Activated CD8-positive, alpha-beta memory T cell treated with anti-CD3 and anti-CD28 coated beads, Interleukin-2, amount 50 U/mL, for 48 hours (primary cell): ENCODE measurements around the gene ANKRD60.

Experiments used
- DNase-seq: peaks from one replicate; pipeline ENCODE4 v3.0.0-alpha.2; 2020

The ANKRD60 gene

DNA sequence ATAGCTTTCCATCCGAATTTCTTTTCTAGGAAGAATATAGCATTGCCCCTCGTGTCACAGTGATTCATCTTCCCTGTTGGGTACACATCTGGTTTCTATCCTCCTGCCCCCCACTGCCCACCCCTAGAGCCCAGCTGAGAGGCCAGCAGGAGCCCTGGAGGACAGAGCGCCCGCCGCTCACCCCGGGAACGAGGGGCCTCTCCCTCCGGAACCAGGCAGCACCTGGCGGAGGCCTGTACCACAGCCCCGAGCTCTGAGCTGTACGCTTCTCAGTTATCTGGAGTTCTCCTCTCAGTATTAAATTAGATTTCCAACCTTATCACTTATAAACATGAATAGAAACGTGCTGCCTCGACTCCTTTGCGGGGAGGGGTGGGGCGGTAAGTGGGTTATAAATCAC is 6.0 kb downstream of the ANKRD60 start:
- DNase-seq, result no peak

DNA sequence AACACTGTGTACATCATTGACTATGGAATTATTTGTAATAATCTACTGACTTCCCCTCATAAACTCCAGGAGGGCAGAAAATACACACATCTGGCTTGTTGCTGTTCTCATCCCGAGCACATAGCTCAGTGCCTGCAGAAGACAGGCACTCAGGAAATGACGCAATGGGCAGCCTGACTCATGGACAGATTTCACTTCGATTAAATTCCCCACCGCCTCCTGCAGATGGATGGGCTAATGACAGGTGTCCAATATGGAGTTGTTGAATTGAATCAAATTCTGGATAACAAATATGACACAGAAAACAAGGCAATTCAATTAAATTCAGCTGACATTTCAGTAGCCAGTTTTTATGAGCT is 9.1 kb downstream of the ANKRD60 start:
- DNase-seq, result no peak

GRCh38 chr20:58218665-58219341 is 9.7 kb downstream of the ANKRD60 start:
- DNase-seq, result no peak

GRCh38 chr20:58216334-58216733 is 12.1 kb downstream of the ANKRD60 start:
- no peak for DNase-seq

- no peak for DNase-seq
Measured at GRCh38 chr20:58215116-58215515, 13.3 kb downstream of the ANKRD60 start.

GRCh38 chr20:58214310-58214709 is 14.1 kb downstream of the ANKRD60 start:
- no peak for DNase-seq

GRCh38 chr20:58213716-58214115 is 14.7 kb downstream of the ANKRD60 start:
- no peak for DNase-seq

GRCh38 chr20:58213121-58213520 is 15.3 kb downstream of the ANKRD60 start:
- no peak for DNase-seq

- no peak for DNase-seq
Measured at GRCh38 chr20:58212636-58213035, 15.8 kb downstream of the ANKRD60 start.

GRCh38 chr20:58210398-58210747 is 18.1 kb downstream of the ANKRD60 start:
- no peak for DNase-seq

DNA sequence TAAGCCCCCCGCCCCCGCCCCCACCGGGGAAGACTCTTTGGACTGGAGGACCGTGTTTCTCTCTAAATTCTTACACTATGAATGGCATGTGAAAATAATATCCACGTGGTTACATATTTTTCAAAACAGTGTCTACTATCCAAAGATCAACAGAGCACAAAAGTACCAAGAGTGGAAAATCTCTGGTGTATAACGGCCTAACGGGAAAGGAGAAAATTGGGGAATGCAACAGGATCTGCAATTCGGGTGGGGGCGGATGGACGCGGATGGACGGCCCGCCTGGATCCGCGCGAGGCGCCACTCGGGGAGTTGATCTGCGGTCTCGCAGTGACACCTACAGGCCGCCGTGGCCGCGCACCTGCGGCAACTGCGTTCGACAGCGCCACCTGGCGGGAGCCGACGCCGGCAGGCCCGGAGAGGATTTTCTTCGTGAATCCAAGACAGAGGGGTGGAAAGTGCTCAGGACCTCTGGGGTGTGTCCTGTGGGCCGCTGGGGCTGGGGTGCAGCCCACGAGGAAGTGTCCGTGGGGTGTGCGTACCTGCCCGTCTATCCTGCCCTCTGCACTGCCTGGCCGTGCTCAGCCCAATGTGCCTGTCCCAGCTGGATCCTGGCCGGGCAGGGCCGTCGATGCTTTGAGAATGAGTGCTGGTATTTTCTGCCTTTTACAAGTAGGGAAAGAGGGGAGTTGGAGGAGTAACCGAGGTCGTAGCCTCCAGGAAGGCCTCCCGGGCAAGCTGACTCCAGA is 18.6 kb downstream of the ANKRD60 start:
- DNase-seq, result peak; percentile 100

DNA sequence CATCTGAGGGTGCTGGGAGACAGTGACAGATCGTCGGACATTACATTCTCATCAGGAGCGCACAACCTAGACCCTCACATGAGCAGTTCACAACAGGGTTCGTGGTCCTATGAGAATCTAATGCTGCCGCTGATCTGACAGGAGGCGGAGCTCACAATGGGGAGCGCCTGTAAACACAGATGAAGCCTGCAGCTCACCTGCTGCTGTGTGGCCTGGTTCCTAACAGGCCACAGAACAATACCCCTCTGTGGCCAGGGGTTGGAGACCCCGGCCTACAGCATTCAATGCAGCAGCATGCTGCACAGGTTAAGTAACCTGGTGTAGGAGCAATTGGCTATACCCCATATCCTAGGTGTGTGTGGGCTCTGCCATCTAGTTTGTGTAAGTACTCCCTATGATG is 19.5 kb downstream of the ANKRD60 start:
- no peak for DNase-seq

GRCh38 chr20:58205850-58206249 is 22.6 kb downstream of the ANKRD60 start:
- DNase-seq, result no peak

DNA sequence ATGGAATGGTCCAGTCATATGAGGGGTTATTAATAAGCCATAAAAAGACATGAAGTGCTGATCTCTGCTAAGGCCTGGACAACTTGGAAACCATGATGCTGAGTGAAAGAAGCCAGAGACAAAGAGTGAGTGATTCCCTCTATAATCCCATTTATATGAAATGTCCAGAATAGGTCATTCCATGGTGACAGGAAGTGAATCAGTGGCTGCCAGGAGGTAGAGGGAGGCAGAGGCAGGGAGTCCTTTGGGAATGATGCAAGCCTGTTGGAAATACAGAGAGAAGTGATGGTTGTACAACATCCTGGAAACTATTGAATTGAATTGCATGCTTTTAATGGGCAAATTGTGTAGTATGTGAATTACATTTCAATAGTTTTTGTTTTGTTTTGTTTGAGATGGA is 26.4 kb downstream of the ANKRD60 start:
- DNase-seq, result no peak

GRCh38 chr20:58201616-58202015 is 26.8 kb downstream of the ANKRD60 start:
- no peak for DNase-seq

DNA sequence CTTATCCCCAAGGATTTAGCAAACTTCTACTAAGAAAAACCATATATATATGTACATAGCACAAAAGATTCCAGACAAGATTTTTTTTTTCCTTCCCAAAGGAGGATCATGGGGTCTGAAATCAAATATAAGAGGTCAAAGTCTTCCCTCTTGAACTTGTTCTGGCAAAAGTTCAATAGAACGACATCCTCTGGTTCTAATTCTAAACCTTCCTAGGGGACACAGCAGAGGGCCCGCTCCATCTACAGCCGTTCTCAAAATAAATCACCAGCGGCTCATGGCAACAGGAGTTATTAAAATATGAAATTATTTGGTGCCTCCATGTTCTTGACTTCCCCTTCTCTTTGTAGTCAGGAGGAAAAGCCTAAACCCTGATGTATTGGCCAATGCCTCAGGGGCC is 29.0 kb downstream of the ANKRD60 start:
- no peak for DNase-seq

DNA sequence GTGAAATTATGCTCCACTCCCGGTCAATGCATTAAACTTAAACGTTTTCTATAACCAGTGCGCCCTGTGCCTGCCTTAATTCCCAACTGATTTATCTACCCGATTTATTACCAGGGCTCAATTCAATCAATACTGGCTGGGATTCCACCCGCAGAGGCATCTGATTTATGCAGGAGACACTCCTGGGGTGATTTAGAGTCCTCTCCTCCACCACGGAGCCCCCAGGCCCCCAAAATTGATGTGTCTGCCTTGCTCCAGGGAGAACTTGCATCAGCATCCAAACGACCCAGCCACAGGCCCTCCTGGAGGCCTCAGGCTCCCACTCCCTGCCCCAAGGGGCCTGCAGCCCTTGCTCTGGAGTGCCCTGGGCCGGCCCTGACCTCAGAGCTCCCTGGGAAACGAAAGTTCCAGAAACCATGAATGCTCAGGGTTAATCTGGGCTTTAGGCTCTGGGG is 29.5 kb downstream of the ANKRD60 start:
- no peak for DNase-seq

DNA sequence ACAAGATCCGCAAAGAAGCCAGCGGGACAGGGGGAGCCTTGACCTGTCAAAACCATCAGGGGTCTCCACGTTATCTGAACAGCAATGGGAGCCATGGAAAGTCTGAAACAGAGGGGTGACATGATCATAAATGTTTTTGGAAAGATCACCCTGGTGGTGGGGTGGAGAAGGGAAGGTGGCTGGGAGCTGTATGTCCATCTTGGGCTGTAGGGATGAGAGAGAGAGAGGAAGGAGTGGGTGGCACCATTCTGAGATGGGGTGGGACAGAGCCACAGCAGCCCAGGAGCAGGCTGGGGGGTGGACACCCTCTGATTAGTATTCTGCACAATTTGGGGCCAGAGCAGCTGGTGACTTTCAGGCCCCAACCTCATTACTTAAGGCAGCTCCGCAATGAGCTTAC is 30.1 kb downstream of the ANKRD60 start:
- no peak for DNase-seq

DNA sequence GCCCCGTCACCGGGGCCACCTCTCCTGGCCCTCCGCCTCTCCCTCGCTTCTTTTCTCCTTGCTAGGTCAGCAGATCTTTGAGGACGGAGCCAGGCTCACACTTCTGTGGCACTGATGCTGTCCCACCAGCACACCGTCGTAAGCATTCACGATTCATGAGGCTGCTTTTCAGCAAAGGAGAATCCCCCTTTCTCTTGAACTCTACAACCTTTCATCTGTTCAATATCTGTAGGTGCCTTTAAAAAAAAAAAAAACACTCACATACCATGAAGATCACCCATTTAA is 31.3 kb downstream of the ANKRD60 start:
- no peak for DNase-seq

- no peak for DNase-seq
Measured at GRCh38 chr20:58196402-58197184, 31.9 kb downstream of the ANKRD60 start.

DNA sequence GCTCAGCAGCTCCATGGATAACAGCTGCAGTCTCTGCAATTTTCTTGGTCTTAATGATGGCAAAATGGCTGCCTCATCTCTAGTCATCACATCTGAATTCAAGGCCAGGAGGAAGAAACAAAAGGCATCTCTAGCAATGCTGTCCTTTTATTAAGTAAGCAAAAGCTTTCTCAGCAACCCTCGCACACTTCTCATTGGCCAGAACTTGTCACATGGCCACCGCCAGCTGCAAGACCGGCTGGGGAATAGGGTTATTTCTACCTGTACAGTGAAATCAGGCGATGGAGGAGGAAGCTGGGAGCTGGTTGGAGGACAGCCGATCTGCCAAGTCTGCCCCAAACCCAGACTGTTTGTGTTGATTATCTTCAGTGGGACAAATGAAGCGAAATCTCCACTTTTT is 33.4 kb downstream of the ANKRD60 start:
- DNase-seq, result no peak

- no peak for DNase-seq
Measured at GRCh38 chr20:58194175-58194791, 34.2 kb downstream of the ANKRD60 start.

- DNase-seq, result peak; percentile 81
Measured at GRCh38 chr20:58192567-58192966, 35.9 kb downstream of the ANKRD60 start.

DNA sequence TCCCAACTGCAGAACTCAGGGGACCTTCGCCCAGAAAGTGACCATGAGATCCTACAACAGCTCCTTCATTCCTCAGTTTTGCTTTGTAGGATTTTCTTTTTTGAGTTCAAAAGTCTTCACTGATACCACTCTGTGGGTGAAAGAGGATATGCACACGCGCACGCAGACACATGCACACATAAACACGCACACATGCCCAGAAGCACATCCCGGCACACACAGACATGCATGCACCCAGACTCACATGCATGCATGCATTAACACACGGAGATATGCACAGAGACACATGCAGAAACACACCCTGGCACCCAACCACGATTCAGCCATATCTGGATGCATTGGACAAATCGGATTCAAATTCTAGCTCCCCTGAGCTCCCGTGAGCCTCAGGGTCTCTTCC is 36.4 kb downstream of the ANKRD60 start:
- no peak for DNase-seq
